Stimulated activated CD4-positive, alpha-beta T cell treated with anti-CD3 and anti-CD28 coated beads, Interleukin-2, amount 100 ng/mL, for 24 hours (primary cell): ENCODE results near the gene NAPSA.
"Not testable (repeated sequence)": the region's sequence is repeated elsewhere in the genome, so short reads cannot be mapped to it uniquely, and the experiment has no call there.

Experiments
- DNase-seq, 2 donors: peaks; one replicate each; pipeline ENCODE4 v3.0.0-alpha.2; 2020

The NAPSA gene

GRCh38 chr19:50329926-50330294 is 35.5 kb downstream of the NAPSA start:
- DNase-seq, result not testable (repeated sequence)

GRCh38 chr19:50329146-50329925 is 36.1 kb downstream of the NAPSA start, which contains the start of gene KCNC3:
TSS of gene KCNC3 (minus strand) at chr19:50329377. CDS start at chr19:50329082, 295 bp downstream.
- DNase-seq, result peak; percentile 94 to 98

GRCh38 chr19:50328873-50329145 is 36.6 kb downstream of the NAPSA start:
- no peak for DNase-seq

- DNase-seq, result peak; percentile 46 to 68
Observed at GRCh38 chr19:50328224-50328872, 37.1 kb downstream of the NAPSA start.

- DNase-seq, result no peak
Observed at GRCh38 chr19:50327461-50328223, 37.8 kb downstream of the NAPSA start.

- DNase-seq, result no peak
Observed at GRCh38 chr19:50327013-50327412, 38.4 kb downstream of the NAPSA start.

GRCh38 chr19:50326101-50326664 is 39.3 kb downstream of the NAPSA start:
- DNase-seq, result no peak

GRCh38 chr19:50325310-50326100 is 39.9 kb downstream of the NAPSA start:
- peak; percentile 76 to 82 for DNase-seq

- no peak for DNase-seq
Observed at GRCh38 chr19:50324331-50324730, 41.1 kb downstream of the NAPSA start.

- DNase-seq, result no peak
Observed at GRCh38 chr19:50323782-50324133, 41.7 kb downstream of the NAPSA start.

GRCh38 chr19:50322931-50323781 is 42.3 kb downstream of the NAPSA start:
- no peak for DNase-seq

GRCh38 chr19:50322234-50322633 is 43.2 kb downstream of the NAPSA start:
- DNase-seq, result no peak

GRCh38 chr19:50321831-50322230 is 43.6 kb downstream of the NAPSA start:
- no peak for DNase-seq

GRCh38 chr19:50320596-50320995 is 44.8 kb downstream of the NAPSA start:
- DNase-seq, result no peak

GRCh38 chr19:50320051-50320450 is 45.4 kb downstream of the NAPSA start:
- DNase-seq, result no peak

- DNase-seq, result no peak
Observed at GRCh38 chr19:50319156-50319555, 46.3 kb downstream of the NAPSA start.

- DNase-seq, result no peak
Observed at GRCh38 chr19:50318438-50318837, 47.0 kb downstream of the NAPSA start.

GRCh38 chr19:50317115-50317514 is 48.3 kb downstream of the NAPSA start:
- no peak for DNase-seq

GRCh38 chr19:50315773-50316448 is 49.5 kb downstream of the NAPSA start:
- DNase-seq, result peak; percentile 33 to 51

- no peak for DNase-seq
Observed at GRCh38 chr19:50314724-50315708, 50.4 kb downstream of the NAPSA start.
